HG02588 (cell line): Measurements from ENCODE around the gene ACMSD.

ENCODE experiments used
- ATAC-seq: cut with Tn5 transposase; IDR thresholded peaks from one replicate; pipeline ENCODE4 v1.9.1; 2021; ENCODE audit warnings: mild to moderate bottlenecking, moderate library complexity; ENCODE audit not compliant: unreplicated experiment

The ACMSD gene

GRCh38 chr2:134943540-134943939 lies 105.1 kb downstream of the ACMSD start:
- peak; percentile 82 for ATAC-seq

GRCh38 chr2:134944975-134945374 lies 106.6 kb downstream of the ACMSD start:
- ATAC-seq = no peak

GRCh38 chr2:134946073-134946472 lies 107.7 kb downstream of the ACMSD start:
- ATAC-seq = no peak

DNA sequence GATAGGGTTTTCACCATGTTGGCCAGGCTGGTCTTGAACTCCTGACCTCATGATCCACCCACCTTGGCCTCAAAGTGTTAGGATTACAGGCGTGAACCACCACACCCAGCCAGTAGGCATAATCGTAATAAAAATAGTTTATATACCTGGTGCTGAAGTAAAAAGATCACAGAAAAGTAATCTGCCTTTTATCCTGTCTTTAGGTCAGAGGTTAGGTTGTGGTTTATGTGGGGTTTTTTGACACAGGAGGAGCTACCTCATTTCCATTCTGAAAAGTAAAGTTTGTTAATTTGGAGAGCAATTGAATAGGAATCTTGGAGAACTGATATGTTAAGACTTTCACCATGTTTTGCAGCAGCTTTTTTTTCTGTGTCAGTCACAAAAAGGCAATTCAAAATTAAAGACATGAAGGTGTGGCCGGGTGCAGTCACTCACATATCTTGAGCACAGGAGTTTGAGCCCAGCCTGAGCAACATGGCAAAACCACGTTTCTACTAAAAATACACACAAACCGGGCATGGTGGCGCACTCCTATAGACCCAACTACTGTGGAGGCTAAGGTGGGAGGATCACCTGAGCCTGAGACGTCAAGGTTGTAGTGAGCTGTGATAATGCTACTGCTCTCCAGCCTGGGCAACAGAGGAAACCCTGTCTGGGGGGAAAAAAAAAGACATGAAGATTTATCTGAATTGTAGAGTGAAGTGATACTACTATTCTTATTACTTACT lies 111.7 kb downstream of the ACMSD start:
- no peak for ATAC-seq

- no peak for ATAC-seq
Measured at GRCh38 chr2:134950886-134951285, 112.5 kb downstream of the ACMSD start.
